Measurements from ENCODE around the gene LCE7A.

DNA sequence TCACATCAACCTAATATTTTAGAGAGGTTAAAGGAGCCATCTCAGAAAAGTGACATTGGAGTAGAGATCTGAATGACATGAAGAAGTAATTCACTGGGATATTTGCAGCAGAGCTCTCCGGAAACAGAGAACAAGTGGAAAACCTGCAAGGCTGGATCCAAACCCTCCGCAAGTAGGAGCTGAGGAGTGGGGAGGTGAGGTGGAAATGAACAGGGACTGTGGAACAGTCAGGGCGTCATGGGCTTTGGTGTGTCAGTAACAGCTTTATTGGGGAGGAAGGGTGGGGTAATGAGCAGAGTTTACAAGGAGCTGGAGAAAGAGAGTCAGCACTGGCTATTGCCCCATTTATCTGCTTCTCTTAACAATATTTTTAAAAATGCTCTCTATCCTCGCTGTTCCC lies 39.2 kb downstream of the LCE7A start:
- TF ChIP-seq, protein P1, sequence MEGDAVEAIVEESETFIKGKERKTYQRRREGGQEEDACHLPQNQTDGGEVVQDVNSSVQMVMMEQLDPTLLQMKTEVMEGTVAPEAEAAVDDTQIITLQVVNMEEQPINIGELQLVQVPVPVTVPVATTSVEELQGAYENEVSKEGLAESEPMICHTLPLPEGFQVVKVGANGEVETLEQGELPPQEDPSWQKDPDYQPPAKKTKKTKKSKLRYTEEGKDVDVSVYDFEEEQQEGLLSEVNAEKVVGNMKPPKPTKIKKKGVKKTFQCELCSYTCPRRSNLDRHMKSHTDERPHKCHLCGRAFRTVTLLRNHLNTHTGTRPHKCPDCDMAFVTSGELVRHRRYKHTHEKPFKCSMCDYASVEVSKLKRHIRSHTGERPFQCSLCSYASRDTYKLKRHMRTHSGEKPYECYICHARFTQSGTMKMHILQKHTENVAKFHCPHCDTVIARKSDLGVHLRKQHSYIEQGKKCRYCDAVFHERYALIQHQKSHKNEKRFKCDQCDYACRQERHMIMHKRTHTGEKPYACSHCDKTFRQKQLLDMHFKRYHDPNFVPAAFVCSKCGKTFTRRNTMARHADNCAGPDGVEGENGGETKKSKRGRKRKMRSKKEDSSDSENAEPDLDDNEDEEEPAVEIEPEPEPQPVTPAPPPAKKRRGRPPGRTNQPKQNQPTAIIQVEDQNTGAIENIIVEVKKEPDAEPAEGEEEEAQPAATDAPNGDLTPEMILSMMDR (optimal IDR thresholded peaks at IDR 0.05 in 1 of 3, IDR thresholded peaks at IDR 0.05 in 1 of 3, conservative IDR thresholded peaks at IDR 0.05 in 1 of 3; ENCODE audit: extremely low read depth in 1 of 3, insufficient read depth in 2 of 3, low read length in 3 of 3) = no peak
- TF ChIP-seq EZH2 (IDR thresholded peaks at IDR 0.05; ENCODE audit: low read length) = no peak
